NCI-H748 treated with DMSO at 0.1 percent for 48 hours (cell line): ENCODE data around the gene MRM2.
"Not testable (repeated sequence)": the region's sequence is repeated elsewhere in the genome, so short reads cannot be mapped to it uniquely, and the experiment has no call there.

Experiments used
- DNase-seq: peaks from one replicate; lab custom pipeline; 2025; lab: John Stamatoyannopoulos, UW

The MRM2 gene

DNA sequence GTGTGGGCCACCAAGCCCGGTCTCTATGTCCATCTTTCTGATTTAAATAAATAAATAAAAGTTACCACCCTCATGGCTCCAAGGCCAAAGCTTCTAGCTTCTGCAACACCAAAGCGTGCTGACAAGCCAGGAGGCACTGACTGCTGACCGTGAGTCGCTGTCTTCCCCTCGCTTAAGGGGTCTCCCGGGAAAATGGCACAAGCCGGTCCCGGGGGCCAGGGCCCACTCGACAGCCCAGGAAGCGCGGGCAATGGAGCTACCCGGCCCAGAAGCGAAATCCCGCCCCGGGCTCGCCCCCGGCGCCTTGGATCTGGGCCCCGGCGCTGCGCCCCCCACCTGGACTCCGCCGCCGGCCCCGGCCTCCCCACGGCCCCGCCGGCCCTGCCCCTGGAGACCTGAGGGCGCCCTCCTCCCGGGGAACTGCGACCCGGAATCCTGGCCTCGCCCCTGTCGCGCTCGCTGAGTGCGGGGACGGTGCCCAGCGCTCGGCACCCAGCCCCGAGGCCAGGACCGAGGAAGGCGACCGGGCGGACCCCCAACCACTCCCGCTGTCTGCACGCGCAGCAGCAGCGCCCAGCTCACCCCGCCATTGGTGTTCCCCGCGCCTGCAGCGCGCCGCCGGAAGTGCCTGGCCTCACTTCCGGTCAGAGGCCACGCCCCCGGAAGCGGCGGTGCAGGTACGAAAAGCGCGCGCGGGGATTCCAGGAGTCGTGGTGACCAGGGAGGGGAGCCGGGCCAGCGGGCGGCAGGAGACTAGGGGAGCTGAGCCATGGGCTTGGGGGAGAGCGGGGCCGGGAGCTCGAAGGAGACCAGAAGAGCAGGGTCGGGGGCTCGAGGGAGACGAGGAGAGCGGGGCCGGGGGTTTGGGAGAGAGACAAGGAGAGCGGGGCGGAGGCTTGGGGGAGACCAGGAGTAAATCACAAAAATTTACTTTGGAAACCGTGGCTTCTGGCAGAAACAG, at the start of gene MRM2, which contains the start of gene NUDT1:
Gene MRM2, minus strand, starts transcription at position 626 of the 961 bp plus-strand sequence. Its CDS starts 36 bp downstream, at position 590.
Gene NUDT1, plus strand, starts transcription at position 647 of the 961 bp plus-strand sequence. CDS start 2,349 bp downstream, outside the sequence.
- DNase-seq: peak; percentile 76

DNA sequence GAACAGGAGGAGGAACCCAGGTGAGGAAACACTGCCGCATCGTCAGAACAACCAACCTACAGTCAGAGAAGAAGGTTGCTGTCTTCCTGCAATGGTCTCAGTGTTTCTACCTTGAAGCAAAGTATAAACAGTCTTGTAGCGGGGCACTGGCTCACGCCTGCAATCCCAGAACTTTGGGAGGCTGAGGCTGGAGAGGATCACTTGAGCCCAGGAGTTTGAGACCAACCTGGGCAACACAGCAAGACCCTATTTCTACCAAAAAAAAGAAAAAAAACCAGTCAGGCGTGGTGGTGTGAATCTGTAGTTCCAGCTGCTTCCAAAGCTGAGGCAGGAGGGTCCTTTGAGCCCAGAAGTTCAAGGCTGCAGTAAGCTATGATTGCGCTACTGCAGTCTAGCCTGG, 48.9 kb upstream of the MRM2 start:
- no peak for DNase-seq

DNA sequence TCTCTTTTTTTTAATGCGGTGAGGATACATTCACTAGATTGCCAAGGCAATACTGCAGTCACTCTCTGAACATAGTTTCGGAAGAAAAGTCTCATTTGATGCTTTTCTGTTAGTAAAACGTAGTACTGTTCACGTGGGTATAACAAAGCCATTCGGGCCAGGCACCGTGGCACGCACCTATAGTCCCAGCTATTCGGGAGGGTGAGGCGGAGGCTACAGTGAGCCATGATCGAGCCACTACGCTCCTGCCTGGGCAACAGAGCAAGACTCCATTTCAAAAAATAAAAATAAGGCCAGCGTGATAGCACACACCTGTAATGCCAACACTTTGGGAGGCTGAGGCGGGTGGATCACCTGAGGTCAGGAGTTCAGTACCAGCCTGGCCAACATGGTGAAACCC, 47.6 kb upstream of the MRM2 start:
- no peak for DNase-seq

DNA sequence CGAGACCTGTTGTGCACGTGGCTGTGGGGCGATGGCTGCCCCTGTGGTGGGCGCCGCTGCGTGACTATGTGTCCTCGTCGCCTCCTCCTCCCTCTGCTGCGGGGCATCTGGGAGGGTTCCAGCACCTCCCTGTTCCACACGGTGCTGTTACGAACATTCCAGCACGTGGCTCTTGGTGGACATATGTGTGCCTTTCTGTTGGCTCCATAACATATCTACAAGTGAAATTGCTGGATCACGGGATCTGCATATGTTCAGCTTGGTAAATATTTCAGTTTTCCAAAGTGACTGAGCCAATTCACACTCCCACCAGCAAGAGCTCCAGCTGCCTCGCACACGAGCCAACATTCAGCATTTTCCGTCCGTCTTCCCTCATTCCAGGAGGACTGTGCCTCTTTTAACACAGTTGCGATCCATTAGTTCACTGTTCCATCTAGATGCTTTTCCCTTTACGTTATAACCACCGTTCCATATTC, 47.1 kb upstream of the MRM2 start:
- DNase-seq: no peak

DNA sequence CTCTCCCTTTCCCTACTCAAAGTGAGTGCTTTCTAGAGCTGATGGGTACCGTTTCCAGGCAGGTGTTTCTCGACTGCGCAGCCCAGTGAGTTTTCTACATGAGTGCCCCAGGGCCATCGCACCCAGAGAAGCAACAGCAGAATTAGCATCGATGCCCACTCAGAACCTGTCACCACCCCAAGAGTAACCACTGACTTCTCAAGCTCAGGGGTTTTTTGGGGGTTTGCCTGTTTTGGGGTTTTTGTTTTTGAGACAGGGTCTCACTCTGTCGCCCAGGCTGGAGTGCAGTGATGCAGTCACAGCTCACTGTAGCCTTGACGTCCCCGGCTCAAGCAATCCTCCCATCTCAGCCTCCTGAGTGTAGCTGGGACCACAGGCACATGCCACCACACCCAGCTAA, 46.5 kb upstream of the MRM2 start:
- no peak for DNase-seq

DNA sequence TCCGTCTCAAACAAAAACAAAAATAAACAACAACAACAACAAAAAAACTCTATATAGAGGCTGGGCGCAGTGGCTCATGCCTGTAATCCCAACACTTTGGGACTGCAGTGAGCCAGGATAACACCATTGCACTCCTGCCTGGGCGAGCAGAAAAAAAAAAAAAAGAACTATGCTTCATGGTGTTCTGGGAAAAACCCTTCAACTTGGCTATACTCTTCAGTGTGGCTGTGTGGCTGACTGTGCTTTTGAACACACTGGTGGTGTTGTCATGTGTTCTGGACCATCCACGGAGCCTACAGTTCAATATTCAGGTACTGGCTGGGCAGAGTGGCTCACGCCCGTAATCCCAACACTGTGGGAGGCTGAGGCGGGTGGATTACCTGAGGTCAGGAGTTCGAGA, 45.7 kb upstream of the MRM2 start:
- no peak for DNase-seq

DNA sequence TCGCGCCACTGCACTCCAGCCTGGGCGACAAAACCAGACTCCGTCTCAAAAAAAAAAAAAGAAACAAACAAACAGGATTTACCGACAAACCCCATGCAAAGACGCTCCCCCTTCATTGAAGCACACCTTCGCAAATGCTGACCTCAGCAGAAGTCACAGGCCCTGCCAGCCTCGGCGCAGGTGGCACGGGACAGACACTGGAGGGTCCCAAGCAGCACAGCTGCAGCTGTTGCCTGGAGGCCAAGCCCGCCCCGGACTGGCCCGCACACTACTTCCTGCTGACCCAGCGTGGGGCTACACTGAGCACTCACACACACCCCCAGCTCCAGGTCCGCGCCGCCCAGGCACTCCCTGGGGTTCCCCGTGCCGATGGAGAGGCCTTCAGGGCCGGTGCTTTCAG, 41.1 kb upstream of the MRM2 start:
- no peak for DNase-seq

DNA sequence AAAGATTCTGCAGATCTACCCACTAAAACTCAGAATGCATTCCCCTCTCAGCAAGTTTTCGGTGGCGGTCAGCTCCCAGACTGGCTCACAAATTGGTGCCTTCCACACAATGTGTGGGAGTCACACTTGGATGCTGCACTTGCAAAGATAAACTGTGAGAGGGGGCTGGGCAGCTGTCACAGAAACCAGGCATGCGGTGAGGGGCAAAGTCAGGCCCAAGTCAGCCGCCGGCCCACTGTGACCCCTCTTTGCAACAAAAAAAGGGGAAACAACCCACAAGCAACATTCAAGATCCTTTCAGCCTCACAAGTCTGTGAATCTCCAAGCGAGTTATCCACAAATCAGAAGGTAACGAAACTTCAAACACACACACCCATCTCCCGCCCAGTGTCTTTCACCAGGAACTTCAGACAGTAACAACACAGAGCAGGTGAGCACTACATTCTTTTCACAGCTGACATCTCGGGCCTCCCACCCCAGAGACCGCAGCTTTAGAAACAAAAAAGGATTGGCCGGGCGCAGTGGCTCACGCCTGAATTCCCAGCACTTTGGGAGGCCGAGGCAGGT, 40.3 kb upstream of the MRM2 start:
- DNase-seq: no peak

DNA sequence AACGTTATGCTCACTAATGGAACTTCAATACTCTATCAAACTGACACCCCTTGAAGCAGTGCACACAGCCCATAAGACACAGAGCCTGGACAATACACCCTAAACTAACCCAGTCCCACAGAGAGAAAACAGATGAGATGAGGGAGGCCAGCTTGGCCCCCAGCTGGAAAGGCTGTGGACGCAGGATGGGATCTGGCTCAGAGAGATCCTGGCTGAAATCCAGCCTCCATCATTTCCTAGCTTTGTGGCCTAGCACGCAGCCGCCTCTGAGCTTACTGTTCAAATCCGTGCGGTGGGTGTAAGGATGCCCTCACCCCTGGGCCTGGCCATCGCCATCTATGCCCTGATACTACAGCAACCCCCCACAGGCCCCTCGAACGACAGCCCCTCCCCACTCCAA, 39.5 kb upstream of the MRM2 start:
- DNase-seq: no peak

DNA sequence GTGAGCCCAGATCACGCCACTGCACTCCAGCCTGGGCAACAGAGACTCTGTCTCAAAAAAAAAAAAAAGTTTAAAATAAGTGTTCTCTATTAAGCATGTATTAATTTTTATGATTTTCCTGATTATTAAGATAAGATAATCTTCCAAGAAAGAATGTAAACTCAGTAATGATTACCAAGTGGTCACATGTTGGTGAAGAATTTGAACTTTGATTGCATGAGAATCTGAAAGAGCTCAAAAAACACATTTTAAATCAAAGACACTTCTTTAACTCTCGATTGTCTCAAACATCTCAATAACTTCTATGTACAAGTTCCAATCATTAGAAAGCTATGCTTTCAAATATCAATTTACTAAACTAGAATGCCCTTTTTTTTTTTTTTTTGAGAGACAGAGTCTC, 38.4 kb upstream of the MRM2 start:
- DNase-seq: no peak

DNA sequence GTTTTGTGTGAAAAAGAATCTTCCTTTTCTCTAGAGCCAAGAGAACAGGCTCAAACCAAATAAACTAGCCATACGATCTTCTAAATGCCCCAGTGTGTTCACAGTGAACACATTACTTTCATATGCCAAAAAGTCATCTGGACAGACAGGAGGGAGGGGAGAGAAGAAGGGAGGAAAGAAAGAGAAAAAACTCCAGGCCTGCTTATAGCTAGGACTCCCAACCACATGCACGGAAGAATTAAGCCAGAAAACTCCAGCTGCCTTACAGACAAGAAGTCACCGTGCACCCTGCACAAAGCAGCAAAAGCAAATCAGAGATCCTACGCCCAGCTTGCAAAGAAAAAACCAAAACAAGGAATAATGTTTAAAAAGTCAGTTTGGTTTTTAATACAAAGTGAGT, 37.9 kb upstream of the MRM2 start:
- DNase-seq: no peak

DNA sequence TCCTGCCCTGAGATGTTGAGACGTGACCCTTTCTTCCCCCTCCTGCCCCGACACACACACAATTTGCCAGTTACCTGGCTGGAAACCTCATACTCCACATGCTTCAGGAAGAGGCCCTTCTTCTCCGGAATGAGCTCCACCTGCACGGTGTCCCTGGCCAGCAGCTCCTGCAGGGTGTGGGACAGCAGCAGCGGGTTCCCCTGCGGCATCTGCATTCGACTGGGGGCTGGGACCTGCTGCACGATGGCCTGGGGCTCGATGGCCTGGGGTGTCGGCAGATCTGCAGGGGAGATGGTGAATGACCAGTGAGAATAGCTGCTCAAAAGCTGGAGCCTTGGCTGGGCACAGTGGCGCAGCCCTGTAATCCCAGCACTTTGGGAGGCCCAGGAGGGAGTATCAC, 36.0 kb upstream of the MRM2 start:
- DNase-seq: no peak

DNA sequence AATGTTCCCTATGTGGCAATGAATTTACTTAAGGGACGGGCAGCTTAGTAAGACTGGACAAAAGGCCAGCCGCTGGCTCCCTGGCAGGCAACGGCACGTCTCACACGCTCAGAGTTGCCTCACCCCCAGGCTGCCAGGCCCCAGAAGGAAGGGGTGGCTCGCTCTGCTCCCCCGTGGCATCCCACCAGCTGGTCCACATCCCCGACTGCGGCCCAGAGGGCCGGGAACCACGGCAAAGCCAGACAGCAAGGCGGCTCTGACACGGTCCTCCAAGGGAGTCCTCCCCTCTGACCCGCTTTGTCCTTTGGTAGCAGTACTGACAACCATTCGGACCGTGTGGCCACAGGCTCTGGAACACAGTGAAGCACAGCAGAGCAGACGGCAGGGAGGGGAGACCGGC, 34.1 kb upstream of the MRM2 start:
- no peak for DNase-seq

DNA sequence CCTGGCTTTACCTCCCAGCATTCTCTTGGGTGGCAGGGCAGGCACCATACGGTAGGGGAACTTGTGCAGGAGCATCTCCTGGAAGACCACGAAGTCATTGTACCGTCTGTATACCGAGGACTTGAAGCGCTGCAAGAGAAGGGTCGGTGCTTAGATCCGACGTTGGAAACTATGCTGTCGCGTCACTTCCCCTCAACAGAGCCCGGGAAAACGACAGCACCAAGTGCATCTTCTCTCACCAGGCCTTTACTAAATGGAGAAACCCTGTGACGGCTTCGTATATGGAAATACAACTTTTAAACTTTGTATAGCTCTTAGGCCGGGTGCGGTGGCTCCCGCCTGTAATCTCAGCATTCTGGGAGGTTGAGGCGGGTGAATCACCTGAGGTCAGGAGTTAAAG, 33.1 kb upstream of the MRM2 start:
- DNase-seq: no peak

DNA sequence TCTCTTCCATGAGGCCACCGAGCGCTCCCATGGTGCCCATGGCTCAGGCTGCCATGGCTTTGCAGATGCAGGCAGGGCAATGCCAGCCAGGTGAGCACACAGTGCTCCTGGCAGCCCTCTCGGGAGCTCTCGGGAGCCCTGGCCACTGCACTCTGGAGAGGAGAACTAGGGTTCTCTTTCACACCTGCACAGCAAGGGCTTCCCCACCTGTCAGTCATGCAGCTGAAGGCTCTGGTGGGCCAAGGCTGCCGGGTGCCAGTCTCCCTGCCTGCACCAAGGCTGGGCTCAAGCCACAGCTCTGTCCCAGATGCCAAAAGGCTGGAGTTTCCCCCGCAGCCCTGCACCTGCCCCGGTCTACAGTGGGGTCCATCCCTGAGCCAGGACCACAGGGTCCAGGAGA, 32.7 kb upstream of the MRM2 start:
- no peak for DNase-seq

DNA sequence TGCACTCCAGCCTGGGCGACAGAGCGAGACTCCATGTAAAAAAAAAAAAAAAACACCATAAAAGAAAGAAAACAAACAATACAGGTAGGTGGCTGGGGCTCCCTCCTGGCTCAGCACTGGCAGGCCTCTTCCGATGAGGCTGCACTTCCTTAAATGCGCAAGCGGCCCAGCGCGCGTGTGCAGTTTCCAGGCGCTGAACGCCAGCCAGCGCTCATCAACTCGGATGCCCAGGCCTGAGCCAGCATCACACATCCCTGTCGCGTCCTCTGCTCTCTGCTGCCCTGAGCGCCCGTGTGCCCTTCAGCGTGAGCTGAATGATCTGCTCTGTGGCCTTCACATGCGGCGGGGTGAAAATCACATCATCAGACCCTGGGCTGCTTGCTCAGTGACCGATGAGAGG, 31.9 kb upstream of the MRM2 start:
- DNase-seq: no peak

DNA sequence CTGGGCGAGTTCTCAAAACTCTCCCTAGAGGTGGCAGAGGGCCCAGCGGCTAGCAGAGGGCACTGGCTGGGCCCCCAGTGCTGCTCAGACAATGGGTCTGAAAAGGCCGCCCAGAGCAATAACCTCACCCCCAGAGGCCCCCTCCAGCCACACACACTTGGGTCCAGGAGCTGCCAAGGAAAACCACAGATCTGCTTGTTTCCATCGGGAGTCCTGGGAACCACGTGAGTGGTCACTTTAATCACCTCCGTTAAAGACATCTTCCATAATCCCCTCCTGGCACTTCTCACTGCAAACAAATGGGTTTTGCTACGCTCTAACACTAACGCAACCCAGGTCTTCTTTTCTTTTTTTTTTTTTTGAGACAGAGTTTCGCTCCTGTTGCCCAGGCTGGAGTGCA, 30.0 kb upstream of the MRM2 start:
- no peak for DNase-seq

DNA sequence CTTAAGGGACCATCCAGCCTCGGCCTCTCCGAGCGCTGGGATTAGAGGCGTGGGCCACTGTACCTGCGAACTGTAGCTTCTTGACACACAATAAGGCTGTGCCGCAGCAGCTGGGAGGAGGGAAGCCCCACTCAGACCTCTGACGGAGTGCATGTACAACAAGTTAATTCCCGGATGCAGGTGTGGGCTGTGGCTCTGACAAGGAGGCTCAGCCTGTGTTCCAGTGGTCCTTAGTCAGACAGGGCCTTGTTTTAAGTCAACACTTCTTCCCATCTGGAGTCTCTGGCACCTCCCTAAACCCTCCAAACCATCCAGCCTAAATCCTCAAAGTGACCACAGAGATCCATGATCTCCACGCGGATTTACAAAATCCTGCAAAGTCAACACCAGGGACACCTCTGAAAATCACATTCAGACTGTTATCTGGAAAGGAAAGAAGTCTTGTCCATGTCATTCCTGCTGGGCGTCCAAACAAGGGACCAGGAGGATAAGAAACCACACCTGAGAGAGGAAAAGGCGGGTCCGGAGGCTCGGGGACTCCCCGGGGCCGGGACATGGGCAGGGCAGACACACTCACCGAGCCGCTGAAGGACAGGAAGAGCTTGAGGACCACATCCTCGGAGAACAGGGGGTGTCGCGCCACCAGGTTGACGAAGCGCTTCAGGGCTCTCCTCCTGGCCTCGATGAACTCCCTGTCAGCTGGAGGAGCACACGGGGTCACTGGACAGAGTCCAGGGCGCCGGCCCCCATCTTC, 29.4 kb upstream of the MRM2 start:
- DNase-seq: no peak

DNA sequence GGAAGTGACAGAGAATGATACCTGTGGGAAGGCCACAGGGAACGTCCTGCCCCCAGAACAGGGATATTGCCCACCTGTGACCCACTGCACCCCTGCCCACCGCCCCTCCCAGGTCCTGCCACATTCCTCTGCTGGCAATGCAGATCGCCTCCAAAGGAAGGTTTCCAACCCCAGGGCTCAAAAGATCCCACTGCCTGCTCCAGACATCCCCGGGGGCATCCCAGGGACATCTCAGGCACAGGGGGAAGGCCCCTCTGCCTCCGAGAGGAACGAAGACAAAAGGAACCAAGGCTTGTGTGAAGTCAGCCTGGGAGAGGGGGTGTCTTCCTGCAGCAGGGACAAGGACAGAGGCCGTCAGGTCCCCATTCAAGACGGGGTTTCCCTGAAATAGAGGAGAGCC, 28.5 kb upstream of the MRM2 start:
- no peak for DNase-seq

DNA sequence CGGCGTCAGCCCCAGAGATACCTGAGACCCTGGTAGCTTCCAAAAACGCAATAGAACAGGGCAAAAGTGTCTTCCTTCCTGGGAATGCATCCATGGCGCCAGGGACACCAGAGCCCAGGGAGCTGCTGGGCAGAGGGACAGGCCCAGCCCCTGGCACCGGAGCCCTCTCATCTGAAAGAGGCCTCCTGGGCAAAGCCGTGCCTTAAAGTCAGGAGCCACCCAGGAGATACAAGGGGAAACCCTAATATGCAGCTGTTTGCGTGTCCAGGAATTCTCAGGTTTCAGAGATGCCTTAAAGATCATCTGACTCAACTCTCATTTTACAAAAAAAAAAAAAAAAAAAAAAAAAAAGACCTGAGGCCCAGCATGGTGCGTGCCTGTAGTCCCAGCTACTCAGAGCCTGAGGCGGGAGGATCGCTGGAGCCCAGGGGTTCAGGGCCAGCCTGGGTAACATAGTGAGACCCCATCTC, 28.0 kb upstream of the MRM2 start:
- DNase-seq: no peak

DNA sequence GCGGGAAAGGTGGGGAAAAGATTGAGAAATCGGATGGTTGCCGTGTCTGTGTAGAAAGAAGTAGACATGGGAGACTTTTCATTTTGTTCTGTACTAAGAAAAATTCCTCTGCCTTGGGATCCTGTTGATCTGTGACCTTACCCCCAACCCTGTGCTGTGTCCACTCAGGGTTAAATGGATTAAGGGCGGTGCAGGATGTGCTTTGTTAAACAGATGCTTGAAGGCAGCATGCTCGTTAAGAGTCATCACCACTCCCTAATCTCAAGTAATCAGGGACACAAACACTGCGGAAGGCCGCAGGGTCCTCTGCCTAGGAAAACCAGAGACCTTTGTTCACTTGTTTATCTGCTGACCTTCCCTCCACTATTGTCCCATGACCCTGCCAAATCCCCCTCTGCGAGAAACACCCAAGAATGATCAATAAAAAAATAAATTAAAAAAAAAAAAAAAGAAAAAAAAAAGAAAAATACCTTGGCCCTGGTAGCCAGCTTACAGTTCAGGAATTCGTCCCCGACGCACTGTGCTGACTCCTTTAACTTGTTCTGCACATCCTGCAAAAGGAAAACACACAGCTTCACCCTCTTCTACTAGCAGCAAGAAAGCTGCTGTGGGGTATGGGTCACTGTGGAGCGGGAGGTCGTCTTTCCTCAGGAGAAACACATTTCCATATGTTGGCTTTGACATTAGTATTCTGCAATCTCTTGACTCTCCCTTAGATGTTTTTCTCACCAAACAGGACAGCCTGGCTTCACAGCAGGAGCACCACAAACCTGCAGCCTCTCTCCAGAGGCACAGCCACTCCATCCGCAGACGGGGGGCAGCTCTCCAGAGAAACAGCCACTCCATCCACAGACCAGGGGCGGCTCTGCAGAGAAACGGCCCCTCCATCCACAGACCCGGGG, 27.3 kb upstream of the MRM2 start:
- not testable (repeated sequence) for DNase-seq
